Retinal pigment epithelial cell (primary cell): Measurements from ENCODE around the gene EEF1G.
"Not testable (repeated sequence)": the region's sequence is repeated elsewhere in the genome, so short reads cannot be mapped to it uniquely, and the experiment has no call there.

Experiments
- DNase-seq: peaks from one replicate; pipeline ENCODE4 v3.0.0-alpha.2; 2010; ENCODE audit warnings: low read depth
- H3K4me3 ChIP-seq: 2 replicates; pipeline ENCODE4 v1.5.1; 2011; ENCODE audit warnings: mild to moderate bottlenecking, low read length, control low read depth, moderate library complexity
- CTCF ChIP-seq: conservative IDR thresholded peaks from 2 replicates; pipeline ENCODE4 v1.5.1; 2011; ENCODE audit warnings: low read depth, low read length, control low read depth, inconsistent platforms

The EEF1G gene

GRCh38 chr11:62556108-62556874 lies 17.4 kb downstream of the EEF1G start:
- no peak for TF ChIP-seq CTCF
- DNase-seq = peak; percentile 82
- H3K4me3 ChIP-seq = peak overlapping the region; percentile 12

GRCh38 chr11:62555464-62556107 lies 18.1 kb downstream of the EEF1G start:
- TF ChIP-seq CTCF = no peak
- no peak for DNase-seq
- peak overlapping the region; percentile 12 for H3K4me3 ChIP-seq

- H3K4me3 ChIP-seq = no peak overlapping the region
- no peak for TF ChIP-seq CTCF
- DNase-seq = no peak
Measured at GRCh38 chr11:62554387-62555167, 19.1 kb downstream of the EEF1G start.

GRCh38 chr11:62553839-62554361 lies 19.8 kb downstream of the EEF1G start:
- TF ChIP-seq CTCF = no peak
- H3K4me3 ChIP-seq = peak overlapping the region; percentile 26
- no peak for DNase-seq

GRCh38 chr11:62553080-62553838 lies 20.4 kb downstream of the EEF1G start:
- peak; percentile 91 for DNase-seq
- H3K4me3 ChIP-seq = peak overlapping the region; percentile 26
- TF ChIP-seq CTCF = no peak

GRCh38 chr11:62552485-62553079 lies 21.1 kb downstream of the EEF1G start:
- no peak for DNase-seq
- no peak for TF ChIP-seq CTCF

GRCh38 chr11:62550478-62550877 lies 23.2 kb downstream of the EEF1G start:
- not testable (repeated sequence) for H3K4me3 ChIP-seq, DNase-seq

More at GRCh38 chr11:62552485-62553079, 21.1 kb downstream of the EEF1G start:
- H3K4me3 ChIP-seq = peak overlapping the region; percentile 26
